H1 (cell line): ENCODE measurements around the gene APMAP.

Source experiments
- ATF3 ChIP-seq: IDR thresholded peaks from 2 replicates; pipeline ENCODE4 v1.6.1; 2011; ENCODE audit warnings: low read depth, mild to moderate bottlenecking, low read length; ENCODE audit not compliant: insufficient read depth
- CTCF ChIP-seq, 3 experiments: IDR thresholded peaks; 1 replicate in 2 of 3; 2 replicates in 1 of 3; pipeline versions ENCODE4 v1.5.1 to v1.6.1; 2011; ENCODE audit warnings: low read length in 3 of 3, mild to moderate bottlenecking in 3 of 3, inconsistent platforms in 2 of 3, low read depth in 1 of 3, moderate library complexity in 1 of 3; ENCODE audit not compliant: insufficient read depth in 1 of 3; ENCODE audit errors: control extremely low read depth in 1 of 3
- GABPA ChIP-seq: IDR thresholded peaks from 2 replicates; pipeline ENCODE4 v1.6.1; 2011; ENCODE audit warnings: mild to moderate bottlenecking, low read length, moderate library complexity, borderline replicate concordance; ENCODE audit not compliant: insufficient read depth
- HDAC6 ChIP-seq: IDR thresholded peaks from one replicate; pipeline ENCODE4 v1.7.1; 2012; ENCODE audit warnings: low read depth, mild to moderate bottlenecking, inconsistent platforms, low read length, moderate library complexity
- POLR2A ChIP-seq, 2 experiments: IDR thresholded peaks; 1 replicate in 1 of 2; 2 replicates in 1 of 2; pipeline ENCODE4 v1.6.1; 2011; ENCODE audit warnings: low read depth in 2 of 2, low read length in 2 of 2, mild to moderate bottlenecking in 2 of 2; ENCODE audit errors: control extremely low read depth in 1 of 2
- POLR2AphosphoS5 ChIP-seq: IDR thresholded peaks from 2 replicates; pipeline ENCODE4 v1.6.1; 2011; ENCODE audit warnings: low read depth, low read length
- TEAD4 ChIP-seq: IDR thresholded peaks from 2 replicates; pipeline ENCODE4 v1.6.1; 2012; ENCODE audit warnings: low read depth, low read length, inconsistent platforms, mixed read lengths

GRCh38 chr20:24981790-24982189, 10.8 kb downstream of the APMAP start:
- no peak for TF ChIP-seq POLR2A (IDR thresholded peaks at IDR 0.05; ENCODE audit: control extremely low read depth in 1 of 2, low read depth in 2 of 2, low read length in 2 of 2)
- no peak for TF ChIP-seq POLR2AphosphoS5
- no peak for TF ChIP-seq ATF3
- no peak for TF ChIP-seq TEAD4
- TF ChIP-seq CTCF (IDR thresholded peaks at IDR 0.05; ENCODE audit: control extremely low read depth in 1 of 3, insufficient read depth in 1 of 3, low read depth in 1 of 3, low read length in 3 of 3), result no peak
- no peak for TF ChIP-seq GABPA
- no peak for TF ChIP-seq HDAC6
